Epithelial cell of proximal tubule (primary cell): ENCODE results near the gene CEP290. TPM values are rescaled to one million over a fixed set of nuclear protein-coding genes. Genes with fewer than 3 reads are reported as not detected.

Experiments
- DNase-seq: peaks from one replicate; pipeline ENCODE4 v3.0.0-alpha.2; 2011; ENCODE audit warnings: low read depth
- H3K4me3 ChIP-seq: 2 replicates; pipeline ENCODE4 v1.5.1; 2011; ENCODE audit warnings: low read depth, mild to moderate bottlenecking, low read length
- CTCF ChIP-seq: conservative IDR thresholded peaks from 2 replicates; pipeline ENCODE4 v1.5.1; 2012; ENCODE audit warnings: low read depth, mild to moderate bottlenecking, low read length
- total RNA-seq: library from RNA; depleted of rRNA; stranded (reverse); fragments of >200 nt; gene quantifications from 2 replicates; pipeline ENCODE4 v1.2.3, GENCODE V29; 2015

Gene CEP290
- total RNA-seq: 7.0 and 8.8 TPM in 2 replicates

- peak; percentile 99 for DNase-seq
- no peak for TF ChIP-seq CTCF
- H3K4me3 ChIP-seq: peak within 1 kb of the TSS; percentile 90
Observed at GRCh38 chr12:88141774-88142609, at the start of gene CEP290, which contains the start of gene TMTC3. Gene CEP290 (minus strand): TSS chr12:88142088. CDS start chr12:88141307, 781 bp downstream. Gene TMTC3 (plus strand): TSS chr12:88142307. CDS start chr12:88148316, 6,009 bp downstream.

- no peak for TF ChIP-seq CTCF
- H3K4me3 ChIP-seq: no peak overlapping the region
- no peak for DNase-seq
Observed at GRCh38 chr12:88188180-88188579, 46.3 kb upstream of the CEP290 start.

GRCh38 chr12:88187571-88187970 lies 45.7 kb upstream of the CEP290 start:
- TF ChIP-seq CTCF: no peak
- no peak for DNase-seq
- H3K4me3 ChIP-seq: no peak overlapping the region

- no peak for TF ChIP-seq CTCF
- peak; percentile 16 for DNase-seq
- no peak overlapping the region for H3K4me3 ChIP-seq
Observed at GRCh38 chr12:88185988-88186387, 44.1 kb upstream of the CEP290 start.

- no peak overlapping the region for H3K4me3 ChIP-seq
- no peak for DNase-seq
- no peak for TF ChIP-seq CTCF
Observed at GRCh38 chr12:88185279-88185678, 43.4 kb upstream of the CEP290 start.

GRCh38 chr12:88184196-88184595 lies 42.3 kb upstream of the CEP290 start:
- TF ChIP-seq CTCF: no peak
- no peak for DNase-seq
- H3K4me3 ChIP-seq: no peak overlapping the region

GRCh38 chr12:88182416-88182815 lies 40.5 kb upstream of the CEP290 start:
- no peak for DNase-seq
- no peak for TF ChIP-seq CTCF
- no peak overlapping the region for H3K4me3 ChIP-seq
